CD4-positive, alpha-beta T cell (primary cell): ENCODE results near the gene SH2D1B. TPM values are rescaled to one million over a fixed set of nuclear protein-coding genes. Genes with fewer than 3 reads are reported as not detected.

ENCODE experiments used
- ATAC-seq: fragments of 200-7000 bp; cut with Tn5 transposase; one replicate; pipeline ENCODE4 v1.10.0; 2022; ENCODE audit warnings: mild to moderate bottlenecking; ENCODE audit not compliant: poor library complexity
- CTCF ChIA-PET: fragments of 350-600 bp; sonication (Branson Sonifier 250); formaldehyde crosslinking; loops from one replicate; lab custom pipeline; 2021; ENCODE audit warnings: antibody characterized with exemption, inconsistent platforms; lab: Charles Lee
- POLR2A ChIA-PET: fragments of 350-600 bp; sonication (Branson Sonifier 250); formaldehyde crosslinking; loops from one replicate; lab custom pipeline; 2021; ENCODE audit warnings: antibody characterized with exemption, inconsistent platforms; lab: Charles Lee
- DNase-seq, 14 experiments: peaks; one replicate each; pipeline ENCODE4 v3.0.0-alpha.2; 2013 to 2020; ENCODE audit warnings: mixed read lengths in 2 of 14
- H3K27ac ChIP-seq, 2 donors: one replicate each; pipeline versions ENCODE4 v1.5.1 to v1.7.0; 2013; ENCODE audit warnings: low read length in 2 of 2, low read depth in 1 of 2, mild to moderate bottlenecking in 1 of 2
- H3K27me3 ChIP-seq, 2 experiments: 1 replicate in 1 of 2; 2 replicates in 1 of 2; pipeline versions ENCODE4 v1.6.1 to v1.7.0; 2013; ENCODE audit warnings: low read length in 2 of 2, control low read depth in 1 of 2, mild to moderate bottlenecking in 1 of 2, moderate library complexity in 1 of 2; ENCODE audit not compliant: insufficient read depth in 2 of 2, control insufficient read depth in 1 of 2
- H3K36me3 ChIP-seq: one replicate; pipeline ENCODE4 v1.6.1; 2013; ENCODE audit warnings: low read length, control low read depth; ENCODE audit not compliant: insufficient read depth
- H3K4me1 ChIP-seq: one replicate; pipeline ENCODE4 v1.6.1; 2013; ENCODE audit warnings: low read length, control low read depth; ENCODE audit not compliant: insufficient read depth
- H3K4me3 ChIP-seq: one replicate; pipeline ENCODE4 v1.5.1; 2013; ENCODE audit warnings: mild to moderate bottlenecking, low read length, moderate library complexity
- H3K9me3 ChIP-seq, 2 experiments: 1 replicate in 1 of 2; 2 replicates in 1 of 2; pipeline versions ENCODE4 v1.6.1 to v1.7.0; 2013; ENCODE audit warnings: low read length in 2 of 2, mild to moderate bottlenecking in 2 of 2, control low read depth in 1 of 2, moderate library complexity in 1 of 2; ENCODE audit not compliant: control insufficient read depth in 1 of 2, insufficient read depth in 1 of 2
- H3K27ac Mint-ChIP-seq: one replicate; pipeline ENCODE4 v1.8.0; 2020; ENCODE audit warnings: mixed read lengths
- H3K27me3 Mint-ChIP-seq: one replicate; pipeline ENCODE4 v1.8.0; 2021; ENCODE audit warnings: mixed read lengths
- H3K36me3 Mint-ChIP-seq: one replicate; pipeline ENCODE4 v1.8.0; 2021; ENCODE audit warnings: low read depth, mixed read lengths
- H3K4me1 Mint-ChIP-seq: one replicate; pipeline ENCODE4 v1.8.0; 2021; ENCODE audit warnings: low read depth, mixed read lengths
- H3K4me3 Mint-ChIP-seq: one replicate; pipeline ENCODE4 v1.8.0; 2020; ENCODE audit warnings: mild to moderate bottlenecking, mixed read lengths
- H3K9me3 Mint-ChIP-seq: one replicate; pipeline ENCODE4 v1.8.0; 2020; ENCODE audit warnings: mixed read lengths
- intact Hi-C, 2 experiments: fragments of 100-400 bp; cut with DNase I in 1 of 2; cut with micrococcal nuclease in 1 of 2; formaldehyde crosslinking; loops; one replicate each; pipeline versions ENCODE4 v1.15.1 to v1.9.0; 2023 to 2025; cut with DNase I, micrococcal nuclease
- total RNA-seq, 174 experiments: library from RNA in 2 of 174; stranded (reverse) in 2 of 174; gene quantifications; one replicate each; pipeline ENCODE4 v1.2.3 and lab custom pipeline; 2021 to 2026
- TF ChIP-seq, protein P1 (sequence below): fragments of 200-600 bp; IDR thresholded peaks from one replicate; pipeline ENCODE4 v1.8.0; 2022; ENCODE audit warnings: antibody characterized with exemption, mild to moderate bottlenecking

Gene SH2D1B
- total RNA-seq, 2 experiments from 2014 or later = not detected

GRCh38 chr1:162349635-162350330, 62.2 kb downstream of the SH2D1B start:
- peaks cover 0 to 3% of the 10 kb centered on the region in 2 experiments for H3K27me3 ChIP-seq
- CTCF ChIA-PET = no interaction called here
- ATAC-seq (no peak), DNase-seq (no peak)
- H3K4me1 ChIP-seq = no peaks in the 10 kb centered on the region
- H3K9me3 Mint-ChIP-seq = no peaks in the 10 kb centered on the region
- no peak overlapping the region for H3K27ac Mint-ChIP-seq
- H3K4me3 ChIP-seq = no peak overlapping the region
- H3K27ac ChIP-seq = no peak overlapping the region
- peaks cover 5% of the 10 kb centered on the region for H3K27me3 Mint-ChIP-seq
- no peaks in the 10 kb centered on the region for H3K4me1 Mint-ChIP-seq
- H3K4me3 Mint-ChIP-seq = no peak overlapping the region
- TF ChIP-seq, protein P1, sequence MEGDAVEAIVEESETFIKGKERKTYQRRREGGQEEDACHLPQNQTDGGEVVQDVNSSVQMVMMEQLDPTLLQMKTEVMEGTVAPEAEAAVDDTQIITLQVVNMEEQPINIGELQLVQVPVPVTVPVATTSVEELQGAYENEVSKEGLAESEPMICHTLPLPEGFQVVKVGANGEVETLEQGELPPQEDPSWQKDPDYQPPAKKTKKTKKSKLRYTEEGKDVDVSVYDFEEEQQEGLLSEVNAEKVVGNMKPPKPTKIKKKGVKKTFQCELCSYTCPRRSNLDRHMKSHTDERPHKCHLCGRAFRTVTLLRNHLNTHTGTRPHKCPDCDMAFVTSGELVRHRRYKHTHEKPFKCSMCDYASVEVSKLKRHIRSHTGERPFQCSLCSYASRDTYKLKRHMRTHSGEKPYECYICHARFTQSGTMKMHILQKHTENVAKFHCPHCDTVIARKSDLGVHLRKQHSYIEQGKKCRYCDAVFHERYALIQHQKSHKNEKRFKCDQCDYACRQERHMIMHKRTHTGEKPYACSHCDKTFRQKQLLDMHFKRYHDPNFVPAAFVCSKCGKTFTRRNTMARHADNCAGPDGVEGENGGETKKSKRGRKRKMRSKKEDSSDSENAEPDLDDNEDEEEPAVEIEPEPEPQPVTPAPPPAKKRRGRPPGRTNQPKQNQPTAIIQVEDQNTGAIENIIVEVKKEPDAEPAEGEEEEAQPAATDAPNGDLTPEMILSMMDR = no peak
- intact Hi-C loops = loop anchor here in 1 of 2 experiments (10.0 kb wide), 1 partner anchor 65 kb away; no protein-coding TSS in a partner anchor
- H3K36me3 ChIP-seq = no peaks in the 10 kb centered on the region
- POLR2A ChIA-PET = no interaction called here
- H3K36me3 Mint-ChIP-seq = no peaks in the 10 kb centered on the region
- no peaks in the 10 kb centered on the region for H3K9me3 ChIP-seq

- no peak for ATAC-seq
- peaks cover 0 to 3% of the 10 kb centered on the region in 2 experiments for H3K27me3 ChIP-seq
- peaks cover 5% of the 10 kb centered on the region for H3K27me3 Mint-ChIP-seq
- no peak for DNase-seq
- intact Hi-C loops = loop anchor here in 1 of 2 experiments (2.0 to 10.0 kb wide), 2 partner anchors 56 to 62 kb away; no protein-coding TSS in a partner anchor
- H3K27ac ChIP-seq = no peak overlapping the region
- no peaks in the 10 kb centered on the region for H3K36me3 ChIP-seq
- no peaks in the 10 kb centered on the region for H3K4me1 Mint-ChIP-seq
- ChIA-PET POLR2A (no interaction called here), CTCF (no interaction called here)
- H3K4me3 Mint-ChIP-seq = no peak overlapping the region
- no peaks in the 10 kb centered on the region for H3K4me1 ChIP-seq
- TF ChIP-seq, protein P1 = no peak
- no peaks in the 10 kb centered on the region for H3K9me3 Mint-ChIP-seq
- no peak overlapping the region for H3K27ac Mint-ChIP-seq
- H3K36me3 Mint-ChIP-seq = no peaks in the 10 kb centered on the region
- no peaks in the 10 kb centered on the region for H3K9me3 ChIP-seq
- H3K4me3 ChIP-seq = no peak overlapping the region
Measured at GRCh38 chr1:162347281-162347680, 64.7 kb downstream of the SH2D1B start.

Other genes with a start within 250 kb of the SH2D1B start
- gene SPATA46, start 35.3 kb downstream of the SH2D1B start, total RNA-seq = not detected
- not detected for gene C1orf226, start 30.4 kb downstream of the SH2D1B start, total RNA-seq
- gene UHMK1, start 85.7 kb upstream of the SH2D1B start, total RNA-seq = 10 to 100 TPM; 47.3 to 47.6 TPM
- 10 to 100 TPM; 44.5 to 45.8 TPM for gene UAP1, start 149.6 kb upstream of the SH2D1B start, total RNA-seq
- under 1 TPM; 0.22 to 0.42 TPM for gene DDR2, start 220.3 kb upstream of the SH2D1B start, total RNA-seq